Measurements from ENCODE around the gene CEPT1. TPM values are rescaled to one million over a fixed set of nuclear protein-coding genes. Genes with fewer than 3 reads are reported as not detected.

The CEPT1 gene
- total RNA-seq, 1 donor from 2014 or later: 23.7 TPM

DNA sequence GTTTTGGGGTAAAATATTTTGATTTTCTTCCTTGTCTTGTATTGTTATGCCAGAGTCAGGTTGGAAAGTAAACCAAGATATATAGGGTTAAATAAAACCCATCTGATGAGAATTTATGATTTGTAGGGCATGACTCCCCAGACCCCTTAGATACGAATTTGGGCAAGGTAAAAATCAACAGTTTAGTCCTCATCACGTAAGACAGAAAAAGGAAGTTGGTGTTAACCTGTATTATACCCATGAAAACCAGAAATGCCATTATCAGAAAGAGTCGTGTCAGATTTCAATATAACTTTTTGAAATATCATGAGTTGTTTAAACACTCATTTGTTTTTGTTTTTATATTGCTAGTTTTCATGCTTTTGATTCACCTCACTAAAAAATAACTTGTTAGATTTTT, 11.8 kb downstream of the CEPT1 start:
- TF ChIP-seq, protein P1, sequence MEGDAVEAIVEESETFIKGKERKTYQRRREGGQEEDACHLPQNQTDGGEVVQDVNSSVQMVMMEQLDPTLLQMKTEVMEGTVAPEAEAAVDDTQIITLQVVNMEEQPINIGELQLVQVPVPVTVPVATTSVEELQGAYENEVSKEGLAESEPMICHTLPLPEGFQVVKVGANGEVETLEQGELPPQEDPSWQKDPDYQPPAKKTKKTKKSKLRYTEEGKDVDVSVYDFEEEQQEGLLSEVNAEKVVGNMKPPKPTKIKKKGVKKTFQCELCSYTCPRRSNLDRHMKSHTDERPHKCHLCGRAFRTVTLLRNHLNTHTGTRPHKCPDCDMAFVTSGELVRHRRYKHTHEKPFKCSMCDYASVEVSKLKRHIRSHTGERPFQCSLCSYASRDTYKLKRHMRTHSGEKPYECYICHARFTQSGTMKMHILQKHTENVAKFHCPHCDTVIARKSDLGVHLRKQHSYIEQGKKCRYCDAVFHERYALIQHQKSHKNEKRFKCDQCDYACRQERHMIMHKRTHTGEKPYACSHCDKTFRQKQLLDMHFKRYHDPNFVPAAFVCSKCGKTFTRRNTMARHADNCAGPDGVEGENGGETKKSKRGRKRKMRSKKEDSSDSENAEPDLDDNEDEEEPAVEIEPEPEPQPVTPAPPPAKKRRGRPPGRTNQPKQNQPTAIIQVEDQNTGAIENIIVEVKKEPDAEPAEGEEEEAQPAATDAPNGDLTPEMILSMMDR (IDR thresholded peaks at IDR 0.05; ENCODE audit: insufficient read depth, low read length, poor library complexity, severe bottlenecking): no peak
- no peak for DNase-seq (ENCODE audit: low read depth)
- Histone ChIP-seq H3K27me3 (ENCODE audit: control insufficient read depth, insufficient read depth, low read length) (no peaks in the 10 kb centered on the region), H3K4me3 (ENCODE audit: low read depth, low read length) (no peak overlapping the region), H3K36me3 (ENCODE audit: control insufficient read depth, insufficient read depth, low read length) (no peaks in the 10 kb centered on the region)

DNA sequence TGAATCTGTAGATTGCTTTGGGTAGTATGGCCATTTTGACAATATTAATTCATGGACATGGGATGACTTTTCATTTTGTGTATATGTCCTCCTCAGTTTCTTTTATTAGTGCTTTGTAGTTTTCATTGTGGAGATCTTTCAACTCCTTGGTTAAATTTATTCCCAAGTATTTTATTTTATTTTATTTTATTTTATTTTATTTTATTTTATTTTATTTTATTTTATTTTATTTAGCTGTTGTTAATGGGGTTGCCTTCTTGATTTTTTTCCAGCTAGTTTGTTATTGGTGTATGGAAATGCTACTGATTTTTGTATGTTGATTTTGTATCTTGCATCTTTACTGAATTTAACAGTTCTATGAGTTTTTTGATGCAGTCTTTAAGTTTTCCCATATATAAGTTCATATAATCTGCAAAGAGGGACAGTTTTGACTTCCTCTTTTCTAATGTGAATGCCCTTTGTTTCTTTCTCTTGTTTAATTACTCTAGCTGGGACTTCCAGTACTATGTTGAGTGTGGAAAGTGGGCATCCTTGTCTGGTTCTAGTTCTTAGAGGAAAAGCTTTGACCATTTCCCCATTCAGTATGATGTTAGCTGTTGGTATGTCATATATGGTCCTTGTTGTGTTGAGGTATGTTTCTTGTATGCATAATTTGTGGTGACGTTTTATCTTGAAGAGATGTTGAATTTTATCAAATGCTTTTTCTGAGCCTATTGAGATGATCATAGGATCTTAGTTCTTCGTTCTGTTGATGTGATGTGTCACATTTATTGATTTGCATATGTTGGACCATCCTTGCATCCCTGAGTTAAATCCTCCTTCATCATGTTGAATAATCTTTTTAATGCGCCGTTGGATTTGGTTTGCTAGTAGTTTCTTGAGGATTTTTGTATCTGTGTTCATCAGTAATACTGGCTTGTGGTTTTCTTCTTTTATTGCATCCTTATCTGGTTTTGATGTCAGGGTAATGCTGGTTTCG, 14.3 kb downstream of the CEPT1 start:
- DNase-seq (ENCODE audit: low read depth): no peak
- Histone ChIP-seq H3K36me3 (ENCODE audit: control insufficient read depth, insufficient read depth, low read length) (no peaks in the 10 kb centered on the region), H3K4me3 (ENCODE audit: low read depth, low read length) (no peak overlapping the region), H3K27me3 (ENCODE audit: control insufficient read depth, insufficient read depth, low read length) (no peaks in the 10 kb centered on the region)
- TF ChIP-seq, protein P1 (IDR thresholded peaks at IDR 0.05; ENCODE audit: insufficient read depth, low read length, poor library complexity, severe bottlenecking): no peak

DNA sequence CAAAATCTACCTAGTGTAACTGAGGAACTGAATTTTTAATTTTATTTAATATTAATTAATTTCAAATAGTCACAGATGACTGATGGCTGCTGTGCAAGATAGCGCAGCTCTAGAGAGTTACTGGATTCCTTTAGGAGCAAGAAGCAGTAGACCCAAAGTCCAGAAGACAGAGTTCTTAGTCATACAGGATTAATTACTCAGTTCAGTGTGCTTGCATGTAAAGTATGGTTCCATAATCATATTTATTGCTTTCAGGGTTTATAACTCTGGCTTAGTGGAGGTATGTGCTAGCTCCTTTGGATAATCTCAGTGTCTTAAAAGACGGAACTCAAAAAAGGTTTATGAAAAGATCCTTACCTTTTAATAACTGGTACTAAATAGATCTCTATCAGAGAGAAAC, 17.4 kb downstream of the CEPT1 start:
- no peaks in the 10 kb centered on the region for H3K36me3 ChIP-seq (ENCODE audit: control insufficient read depth, insufficient read depth, low read length)

DNA sequence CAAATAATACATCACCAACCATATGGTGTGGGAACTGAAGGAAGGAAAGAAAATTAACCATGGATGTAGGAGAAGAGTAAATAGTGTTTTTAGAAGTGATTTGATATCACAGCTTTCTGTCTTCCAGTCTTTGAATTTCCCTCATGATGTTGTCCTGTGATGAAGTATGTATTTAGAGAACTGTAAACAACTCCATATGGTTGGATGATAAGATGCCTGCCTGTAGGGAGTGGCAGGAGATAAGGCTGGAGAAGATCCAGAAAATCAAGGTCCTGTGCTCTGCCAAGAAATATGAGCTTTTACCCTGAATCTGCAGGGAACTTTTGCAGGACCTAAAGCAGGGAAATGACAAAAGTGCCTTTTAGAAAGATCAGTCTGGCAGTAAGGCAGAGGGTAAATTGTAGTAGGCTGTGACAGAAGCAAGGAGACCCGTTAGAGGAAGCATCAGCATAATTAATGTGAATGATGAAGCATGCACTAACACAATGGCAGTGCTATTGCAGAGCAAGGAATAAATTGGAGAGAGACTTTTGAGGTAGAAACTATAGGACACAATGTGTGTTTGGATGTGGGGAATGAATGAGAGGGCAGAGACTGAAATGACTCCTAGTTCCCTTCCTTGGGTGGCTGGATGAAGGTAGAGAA, 21.9 kb downstream of the CEPT1 start:
- Histone ChIP-seq H3K36me3 (ENCODE audit: control insufficient read depth, insufficient read depth, low read length) (no peaks in the 10 kb centered on the region), H3K4me3 (ENCODE audit: low read depth, low read length) (no peak overlapping the region), H3K27me3 (ENCODE audit: control insufficient read depth, insufficient read depth, low read length) (no peaks in the 10 kb centered on the region)
- TF ChIP-seq, protein P1 (IDR thresholded peaks at IDR 0.05; ENCODE audit: insufficient read depth, low read length, poor library complexity, severe bottlenecking): no peak
- DNase-seq (ENCODE audit: low read depth): no peak

More for the DNA sequence above, 17.4 kb downstream of the CEPT1 start:
- Histone ChIP-seq H3K27me3 (ENCODE audit: control insufficient read depth, insufficient read depth, low read length) (no peaks in the 10 kb centered on the region), H3K4me3 (ENCODE audit: low read depth, low read length) (no peak overlapping the region)
- no peak for DNase-seq (ENCODE audit: low read depth)
- TF ChIP-seq, protein P1 (IDR thresholded peaks at IDR 0.05; ENCODE audit: insufficient read depth, low read length, poor library complexity, severe bottlenecking): no peak

- no peak for DNase-seq (ENCODE audit: low read depth)
- no peaks in the 10 kb centered on the region for H3K36me3 ChIP-seq (ENCODE audit: control insufficient read depth, insufficient read depth, low read length)
- no peaks in the 10 kb centered on the region for H3K27me3 ChIP-seq (ENCODE audit: control insufficient read depth, insufficient read depth, low read length)
- TF ChIP-seq, protein P1 (IDR thresholded peaks at IDR 0.05; ENCODE audit: insufficient read depth, low read length, poor library complexity, severe bottlenecking): no peak
- H3K4me3 ChIP-seq (ENCODE audit: low read depth, low read length): no peak overlapping the region
These were observed 22.5 kb downstream of the CEPT1 start for GRCh38 chr1:111162488-111162880.
